ENCODE data around the gene VAV3. TPM values are rescaled to one million over a fixed set of nuclear protein-coding genes. Genes with fewer than 3 reads are reported as not detected.

Gene VAV3
- total and polyA plus RNA-seq, 10 of the 15 experiments (the other 5 are each of a cell fraction or from before 2014, with no cell fraction given): 0.84 to 5.5 (median 3.4) TPM

DNA sequence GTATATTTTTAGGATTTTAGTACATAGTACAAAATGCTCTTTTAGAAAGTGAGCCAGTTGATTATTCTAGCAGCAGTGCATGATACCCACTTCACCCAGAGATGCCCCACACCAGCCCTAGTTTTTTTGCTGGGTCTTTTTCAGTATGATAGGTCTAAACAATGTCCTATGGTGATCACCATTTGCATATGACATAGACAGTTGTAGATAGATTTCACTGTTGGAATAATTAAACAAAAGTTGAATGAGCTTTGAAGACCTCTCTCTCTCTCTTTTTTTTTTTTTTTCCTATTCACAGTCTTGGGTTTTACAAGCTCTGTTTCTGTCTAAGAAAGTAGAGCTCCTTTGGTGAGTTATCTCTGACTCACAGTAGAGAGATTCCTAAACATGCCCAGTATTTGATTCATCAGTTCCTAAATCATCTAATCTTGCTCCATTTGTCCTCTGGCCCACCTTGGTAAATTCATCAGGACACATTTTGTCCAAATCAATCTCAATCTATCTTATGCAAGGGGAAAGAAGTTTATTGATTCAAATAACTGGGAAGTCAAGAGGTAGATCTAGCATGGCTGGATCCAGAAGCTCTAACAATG, 44.7 kb upstream of the VAV3 start:
- no peaks in the 10 kb centered on the region for H4K20me1 ChIP-seq (ENCODE audit: control insufficient read depth, insufficient read depth)
- ChIA-PET CTCF (no interaction called here), POLR2A (interaction anchor here (0.6 to 0.7 kb wide), 2 partner anchors 114 to 220 kb away, joined by 3 read pairs; no protein-coding TSS in a partner anchor), SMC1A (ENCODE audit: uncharacterized antibody, unreplicated experiment) (no interaction called here), RAD21 (ENCODE audit: unreplicated experiment) (interaction anchor here (0.7 kb wide), 2 partner anchors 173 to 227 kb away, joined by 3 read pairs; no protein-coding TSS in a partner anchor)
- no peak overlapping the region for H3K27ac ChIP-seq (ENCODE audit: control insufficient read depth, insufficient read depth)
- H2AFZ ChIP-seq (ENCODE audit: control insufficient read depth, low read depth, low read length): no peak overlapping the region
- H3K9me3 ChIP-seq (replicated peaks; ENCODE audit: control insufficient read depth, insufficient read depth, low read length): no peaks in the 10 kb centered on the region
- no peak overlapping the region for H3K4me3 ChIP-seq
- BruUV-seq (replicated peaks): no TSS peak
- DNase-seq (ENCODE audit: low read depth, low spot score): no peak
- no peaks in the 10 kb centered on the region for H3K79me2 ChIP-seq (ENCODE audit: control insufficient read depth, insufficient read depth, low read length)
- intact Hi-C loops (cut with micrococcal nuclease; ENCODE audit: unreplicated experiment) (loop anchor here (5.0 kb wide), 1 partner anchor 118 kb away; no protein-coding TSS in a partner anchor), in situ Hi-C loops (cut with MboI) (no loop called here)
- no peak overlapping the region for H3K4me2 ChIP-seq (ENCODE audit: control insufficient read depth, insufficient read depth)
- TF ChIP-seq, protein P1, sequence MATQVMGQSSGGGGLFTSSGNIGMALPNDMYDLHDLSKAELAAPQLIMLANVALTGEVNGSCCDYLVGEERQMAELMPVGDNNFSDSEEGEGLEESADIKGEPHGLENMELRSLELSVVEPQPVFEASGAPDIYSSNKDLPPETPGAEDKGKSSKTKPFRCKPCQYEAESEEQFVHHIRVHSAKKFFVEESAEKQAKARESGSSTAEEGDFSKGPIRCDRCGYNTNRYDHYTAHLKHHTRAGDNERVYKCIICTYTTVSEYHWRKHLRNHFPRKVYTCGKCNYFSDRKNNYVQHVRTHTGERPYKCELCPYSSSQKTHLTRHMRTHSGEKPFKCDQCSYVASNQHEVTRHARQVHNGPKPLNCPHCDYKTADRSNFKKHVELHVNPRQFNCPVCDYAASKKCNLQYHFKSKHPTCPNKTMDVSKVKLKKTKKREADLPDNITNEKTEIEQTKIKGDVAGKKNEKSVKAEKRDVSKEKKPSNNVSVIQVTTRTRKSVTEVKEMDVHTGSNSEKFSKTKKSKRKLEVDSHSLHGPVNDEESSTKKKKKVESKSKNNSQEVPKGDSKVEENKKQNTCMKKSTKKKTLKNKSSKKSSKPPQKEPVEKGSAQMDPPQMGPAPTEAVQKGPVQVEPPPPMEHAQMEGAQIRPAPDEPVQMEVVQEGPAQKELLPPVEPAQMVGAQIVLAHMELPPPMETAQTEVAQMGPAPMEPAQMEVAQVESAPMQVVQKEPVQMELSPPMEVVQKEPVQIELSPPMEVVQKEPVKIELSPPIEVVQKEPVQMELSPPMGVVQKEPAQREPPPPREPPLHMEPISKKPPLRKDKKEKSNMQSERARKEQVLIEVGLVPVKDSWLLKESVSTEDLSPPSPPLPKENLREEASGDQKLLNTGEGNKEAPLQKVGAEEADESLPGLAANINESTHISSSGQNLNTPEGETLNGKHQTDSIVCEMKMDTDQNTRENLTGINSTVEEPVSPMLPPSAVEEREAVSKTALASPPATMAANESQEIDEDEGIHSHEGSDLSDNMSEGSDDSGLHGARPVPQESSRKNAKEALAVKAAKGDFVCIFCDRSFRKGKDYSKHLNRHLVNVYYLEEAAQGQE (IDR thresholded peaks at IDR 0.05; ENCODE audit: low read depth, low read length): no peak
- TF ChIP-seq, protein P2, sequence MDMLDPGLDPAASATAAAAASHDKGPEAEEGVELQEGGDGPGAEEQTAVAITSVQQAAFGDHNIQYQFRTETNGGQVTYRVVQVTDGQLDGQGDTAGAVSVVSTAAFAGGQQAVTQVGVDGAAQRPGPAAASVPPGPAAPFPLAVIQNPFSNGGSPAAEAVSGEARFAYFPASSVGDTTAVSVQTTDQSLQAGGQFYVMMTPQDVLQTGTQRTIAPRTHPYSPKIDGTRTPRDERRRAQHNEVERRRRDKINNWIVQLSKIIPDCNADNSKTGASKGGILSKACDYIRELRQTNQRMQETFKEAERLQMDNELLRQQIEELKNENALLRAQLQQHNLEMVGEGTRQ (IDR thresholded peaks at IDR 0.05; ENCODE audit: borderline replicate concordance, low read depth, low read length): no peak
- TF ChIP-seq RFX5 (IDR thresholded peaks at IDR 0.05; ENCODE audit: low read depth, low read length) (no peak), LARP7 (IDR thresholded peaks at IDR 0.05) (no peak)
- no peaks in the 10 kb centered on the region for H3K27me3 ChIP-seq (replicated peaks in 1 of 2; ENCODE audit: control insufficient read depth in 2 of 2, insufficient read depth in 2 of 2, low read length in 1 of 2)
- H3K9ac ChIP-seq (ENCODE audit: control insufficient read depth, insufficient read depth, low read length): no peak overlapping the region
- peaks cover 11% of the 10 kb centered on the region for H3K4me1 ChIP-seq (ENCODE audit: control insufficient read depth, insufficient read depth, low read length)
- no peak for FAIRE-seq
- H3K36me3 ChIP-seq (ENCODE audit: control insufficient read depth in 2 of 2, insufficient read depth in 2 of 2, low read length in 1 of 2): no peaks in the 10 kb centered on the region
- ATAC-seq: no peak

All from GM12878 (cell line).